HG03066 (cell line): ENCODE measurements around the gene ACKR2.
"Not testable (repeated sequence)": the region's sequence is repeated elsewhere in the genome, so short reads cannot be mapped to it uniquely, and the experiment has no call there.

ENCODE experiments used
- ATAC-seq: cut with Tn5 transposase; IDR thresholded peaks from one replicate; pipeline ENCODE4 v1.9.1; 2021; ENCODE audit warnings: low read depth; ENCODE audit not compliant: unreplicated experiment

ACKR2 gene

GRCh38 chr3:42883251-42883930 lies 74.1 kb downstream of the ACKR2 start:
- not testable (repeated sequence) for ATAC-seq

DNA sequence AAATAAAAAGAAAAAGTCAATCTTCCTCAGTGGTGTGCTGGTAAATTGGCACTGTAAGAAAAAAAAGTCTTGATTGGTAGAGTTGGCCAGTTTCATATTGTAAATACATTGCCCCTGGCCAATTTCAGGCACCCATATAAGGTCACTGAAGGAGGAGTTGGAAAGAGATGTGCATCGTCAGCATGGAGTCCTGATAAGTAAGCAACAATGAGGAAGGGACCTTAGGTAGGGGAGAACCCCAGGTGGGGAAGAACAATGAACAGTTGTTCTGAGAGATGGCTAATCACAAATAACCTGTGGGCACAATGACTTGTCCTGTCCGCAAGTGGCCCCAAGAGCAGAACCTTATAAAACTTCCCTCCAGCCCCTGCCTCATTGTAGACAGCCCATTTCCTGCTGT lies 75.1 kb downstream of the ACKR2 start:
- no peak for ATAC-seq

GRCh38 chr3:42886294-42886822 lies 77.1 kb downstream of the ACKR2 start:
- ATAC-seq: no peak

- no peak for ATAC-seq
Observed at GRCh38 chr3:42887084-42887483, 77.8 kb downstream of the ACKR2 start.

- no peak for ATAC-seq
Observed at GRCh38 chr3:42891042-42891441, 81.8 kb downstream of the ACKR2 start.

DNA sequence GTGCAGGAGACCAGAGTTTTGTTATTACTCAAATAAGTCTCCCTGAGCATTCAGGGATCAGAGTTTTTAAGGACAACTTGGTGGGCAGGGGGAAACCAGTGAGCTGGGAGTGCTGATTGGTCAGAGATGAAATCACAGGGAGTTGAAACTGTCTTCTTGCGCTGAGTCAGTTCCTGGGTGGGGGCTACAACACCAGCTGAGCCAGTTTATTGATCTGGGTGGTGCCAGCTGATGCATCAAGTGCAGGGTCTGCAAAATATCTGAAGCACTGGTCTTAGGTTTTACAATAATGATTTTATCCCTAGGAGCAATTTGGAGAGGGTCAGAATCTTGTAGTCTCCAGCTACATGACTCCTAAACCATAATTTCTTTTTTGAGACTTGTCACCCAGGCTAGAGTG lies 82.9 kb downstream of the ACKR2 start:
- no peak for ATAC-seq

DNA sequence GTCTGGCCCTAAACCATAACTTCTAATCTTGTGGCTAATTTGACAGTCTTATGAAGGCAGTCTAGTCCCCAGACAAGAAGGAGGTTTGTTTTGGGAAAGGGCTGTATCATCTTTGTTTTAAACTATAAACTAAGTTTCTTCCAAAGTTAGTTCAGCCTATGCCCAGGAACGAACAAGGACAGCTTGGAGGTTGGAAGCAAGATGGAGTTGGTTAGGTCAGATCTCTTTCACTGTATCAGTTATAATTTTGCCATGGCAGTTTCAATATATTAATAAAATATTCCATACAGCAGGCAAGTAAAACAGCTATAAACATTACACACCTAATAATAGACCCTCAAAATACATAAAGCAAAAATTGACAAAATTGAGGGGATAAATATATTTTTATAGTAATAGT lies 83.6 kb downstream of the ACKR2 start:
- ATAC-seq: no peak

DNA sequence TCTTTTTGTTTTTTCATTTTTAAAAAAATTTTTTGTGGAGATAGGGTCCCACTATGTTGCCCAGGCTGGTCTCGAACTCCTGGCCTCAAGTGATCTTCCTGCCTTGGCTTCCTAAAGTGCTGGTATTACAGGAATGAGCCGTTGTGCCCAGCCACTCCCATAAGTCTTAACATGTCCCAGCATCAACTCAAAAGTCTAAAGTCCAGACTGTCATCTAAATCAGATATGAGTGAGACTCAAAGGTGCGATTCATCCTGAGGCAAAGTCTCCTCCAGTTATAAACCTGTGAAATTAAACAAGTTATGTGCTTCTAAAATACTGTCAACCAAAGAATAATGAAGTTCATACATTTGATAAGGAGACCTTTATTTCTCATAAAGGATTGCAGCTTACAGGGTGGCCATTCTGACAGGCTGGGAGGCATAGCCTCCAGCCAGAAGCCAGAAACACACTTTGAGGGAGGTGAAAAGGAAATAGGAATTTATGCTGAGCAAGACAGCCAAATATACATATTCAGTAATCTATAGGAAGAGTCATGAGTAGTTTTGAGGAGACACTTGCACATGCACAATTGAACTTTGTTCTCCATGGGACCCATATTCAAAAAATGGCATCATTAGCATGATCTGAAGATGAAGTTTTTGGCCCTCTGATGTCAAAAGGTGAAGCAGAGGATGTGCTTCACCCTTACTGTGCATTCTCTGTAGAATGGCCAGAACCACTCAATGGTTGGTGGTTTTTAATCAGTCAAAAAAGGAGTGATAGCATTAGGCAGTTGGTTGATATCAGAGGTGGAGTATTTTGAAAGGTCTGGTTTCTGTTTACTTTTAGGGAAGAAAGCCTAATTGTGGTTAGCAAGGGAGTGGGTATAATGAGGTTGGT lies 85.7 kb downstream of the ACKR2 start:
- no peak for ATAC-seq

DNA sequence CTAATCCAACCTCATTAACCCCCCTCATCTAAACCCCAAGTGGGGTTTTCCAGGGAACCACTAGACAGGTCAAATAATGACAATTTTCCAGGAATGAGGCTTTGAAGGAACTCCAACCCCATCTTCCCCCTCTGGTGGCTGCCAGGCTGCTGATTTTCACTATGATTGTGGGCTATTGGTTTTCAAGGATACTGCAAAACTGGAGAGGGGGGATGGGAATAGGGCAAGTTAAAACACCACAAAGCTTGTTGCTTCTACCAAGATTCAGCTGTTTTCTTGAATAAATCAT lies 86.3 kb downstream of the ACKR2 start:
- ATAC-seq: no peak

- no peak for ATAC-seq
Observed at GRCh38 chr3:42898896-42899675, 89.8 kb downstream of the ACKR2 start.

GRCh38 chr3:42900226-42901072 lies 91.2 kb downstream of the ACKR2 start:
- no peak for ATAC-seq

DNA sequence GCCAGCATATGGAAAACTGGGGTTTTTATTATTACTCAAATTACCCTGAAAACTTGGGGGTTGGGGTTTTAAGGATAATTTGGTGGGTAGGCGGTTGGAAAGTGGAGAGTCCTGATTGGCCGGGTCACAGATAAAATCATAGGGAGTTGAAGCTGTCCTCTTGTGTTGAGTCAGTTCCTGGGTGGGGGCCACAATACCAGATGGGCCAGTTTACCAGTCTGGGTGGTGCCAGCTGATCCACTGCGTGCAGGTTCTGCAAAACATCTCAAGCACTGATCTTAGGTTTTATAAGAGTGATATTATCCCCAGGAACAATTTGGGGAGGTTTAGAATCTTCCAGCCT lies 91.8 kb downstream of the ACKR2 start:
- ATAC-seq: no peak

- ATAC-seq: no peak
Observed at GRCh38 chr3:42902257-42902656, 93.0 kb downstream of the ACKR2 start.

DNA sequence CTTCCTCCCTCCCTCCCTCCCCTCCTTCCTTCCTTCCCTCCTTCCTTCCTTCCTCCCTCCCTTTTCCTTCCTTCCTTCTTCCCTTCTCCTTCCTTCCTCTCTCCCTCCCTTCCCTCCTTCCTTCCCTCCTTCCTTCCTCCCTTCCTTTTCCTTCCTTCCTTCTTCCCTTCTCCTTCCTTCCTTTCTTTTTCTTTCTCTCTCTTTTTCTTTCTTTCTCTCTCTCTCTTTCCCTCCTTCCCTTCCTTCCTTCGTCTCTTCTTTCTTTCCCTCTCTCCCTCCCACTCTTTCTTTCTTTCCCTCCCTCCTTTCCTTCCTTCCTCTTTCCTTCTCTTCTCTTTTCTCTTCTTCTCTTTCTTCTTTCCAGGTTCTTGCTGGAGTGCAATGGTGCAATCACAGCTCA lies 94.8 kb downstream of the ACKR2 start:
- ATAC-seq: no peak

DNA sequence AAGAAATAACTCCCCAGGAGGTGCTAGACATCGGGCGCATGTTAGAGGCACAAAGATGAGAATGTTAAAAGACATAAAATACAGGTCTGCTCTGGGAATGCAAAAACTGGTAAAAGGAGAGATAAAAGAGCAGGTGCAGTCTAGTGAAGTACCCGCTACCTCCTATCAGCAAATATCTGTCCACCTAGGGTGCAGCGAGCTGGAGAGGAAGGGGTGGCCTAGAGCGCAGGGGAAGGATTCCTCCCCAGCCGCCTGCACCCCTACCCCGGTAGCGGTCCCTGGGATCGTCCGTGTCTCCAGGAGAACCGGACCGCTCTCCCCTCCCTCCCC lies 96.5 kb downstream of the ACKR2 start:
- no peak for ATAC-seq

DNA sequence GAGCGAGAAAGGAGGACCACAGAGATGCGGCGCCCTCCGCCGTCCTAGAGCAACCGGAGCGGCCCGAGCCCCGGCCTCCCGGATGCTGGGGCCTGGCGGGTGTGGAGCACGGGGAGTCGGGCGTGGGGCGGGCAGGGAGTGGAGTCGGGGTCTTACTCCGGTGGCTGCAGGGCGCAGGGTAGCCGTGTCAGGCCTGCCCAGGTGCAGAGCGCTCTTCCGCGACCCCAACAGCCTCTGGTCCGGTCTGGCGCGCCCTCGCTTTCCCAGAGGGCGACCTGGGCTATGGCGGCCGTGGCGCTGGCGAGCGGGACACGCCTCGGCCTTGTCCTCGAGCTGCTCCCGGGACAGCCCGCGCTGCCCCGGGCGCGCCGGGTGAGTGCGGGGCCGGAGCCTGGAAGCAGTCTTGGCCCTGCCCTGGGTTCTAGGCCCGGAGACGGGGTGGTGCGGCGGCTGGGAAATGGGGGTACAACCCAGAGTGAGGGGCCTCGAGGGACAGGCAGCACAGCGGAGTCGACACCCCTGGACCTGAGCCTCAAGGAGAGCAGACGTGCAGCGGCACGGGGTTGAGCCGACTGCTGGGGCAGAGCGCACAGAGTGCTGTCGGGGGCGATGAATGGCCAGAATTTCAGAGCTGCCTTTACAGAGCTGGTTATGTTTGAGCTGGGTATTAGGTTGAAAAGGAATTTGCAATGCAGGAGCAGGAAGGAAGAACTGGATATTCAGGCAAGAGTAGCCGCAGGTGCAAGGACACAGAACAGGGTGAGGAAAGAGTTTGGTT lies 97.0 kb downstream of the ACKR2 start, which contains the start of gene ZNF662:
Gene ZNF662, plus strand, starts transcription at position 73 of the 778 bp plus-strand sequence. CDS start 1,973 bp downstream, outside the sequence.
- no peak for ATAC-seq

- ATAC-seq: no peak
Observed at GRCh38 chr3:42906848-42907183, 97.6 kb downstream of the ACKR2 start.

DNA sequence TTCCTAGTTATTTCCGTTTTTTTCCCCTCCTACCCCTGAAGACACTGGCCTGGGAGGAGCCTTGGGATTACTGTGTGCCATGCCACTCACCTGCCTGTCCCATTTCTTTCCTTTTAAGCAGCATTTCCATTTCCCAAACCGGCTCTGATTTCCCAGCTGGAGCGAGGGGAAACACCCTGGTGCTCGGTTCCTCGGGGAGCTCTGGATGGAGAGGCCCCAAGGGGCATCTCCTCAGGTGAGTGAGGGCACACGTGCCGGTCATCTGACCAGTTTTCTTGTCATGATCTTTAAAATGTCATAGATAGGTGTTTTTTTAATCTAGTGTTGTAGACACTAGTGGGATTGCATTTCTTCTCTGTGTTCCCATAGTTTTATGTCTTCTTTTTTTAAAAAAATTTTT lies 99.4 kb downstream of the ACKR2 start:
- ATAC-seq: no peak

GRCh38 chr3:42911551-42911950 lies 102.3 kb downstream of the ACKR2 start:
- no peak for ATAC-seq
